ENCODE data around the gene CRACR2A.

CRACR2A gene

GRCh38 chr12:3594966-3595365 lies 157.9 kb downstream of the CRACR2A start:
- no peak for DNase-seq

- DNase-seq = no peak
Measured at GRCh38 chr12:3593906-3594483, 158.9 kb downstream of the CRACR2A start.

GRCh38 chr12:3592856-3593625 lies 159.9 kb downstream of the CRACR2A start:
- no peak for DNase-seq

GRCh38 chr12:3589745-3590144 lies 163.2 kb downstream of the CRACR2A start:
- DNase-seq = no peak

- no peak for DNase-seq
Measured at GRCh38 chr12:3587402-3588013, 165.4 kb downstream of the CRACR2A start.

GRCh38 chr12:3583656-3584334 lies 169.1 kb downstream of the CRACR2A start:
- no peak for DNase-seq

GRCh38 chr12:3580094-3580749 lies 172.7 kb downstream of the CRACR2A start:
- no peak for DNase-seq

- no peak for DNase-seq
Measured at GRCh38 chr12:3579446-3580093, 173.3 kb downstream of the CRACR2A start.

GRCh38 chr12:3578557-3578956 lies 174.4 kb downstream of the CRACR2A start:
- no peak for DNase-seq

- no peak for DNase-seq
Measured at GRCh38 chr12:3576891-3577290, 176.0 kb downstream of the CRACR2A start.

GRCh38 chr12:3574986-3575385 lies 177.9 kb downstream of the CRACR2A start:
- DNase-seq = no peak

- no peak for DNase-seq
Measured at GRCh38 chr12:3572560-3572959, 180.3 kb downstream of the CRACR2A start.

- no peak for DNase-seq
Measured at GRCh38 chr12:3571724-3572123, 181.2 kb downstream of the CRACR2A start.

GRCh38 chr12:3571323-3571722 lies 181.6 kb downstream of the CRACR2A start:
- no peak for DNase-seq

- DNase-seq = no peak
Measured at GRCh38 chr12:3568695-3569094, 184.2 kb downstream of the CRACR2A start.

- no peak for DNase-seq
Measured at GRCh38 chr12:3565985-3566384, 186.9 kb downstream of the CRACR2A start.

Data from T-helper 9 cell (primary cell).